Measurements from ENCODE around the gene PTPRC. TPM values are rescaled to one million over a fixed set of nuclear protein-coding genes. Genes with fewer than 3 reads are reported as not detected.

PTPRC gene
- total RNA-seq, 1 experiment from 2014 or later, result not detected

- Histone ChIP-seq H3K4me1 (ENCODE audit: insufficient read depth, low read length, poor library complexity, severe bottlenecking) (peaks cover 22% of the 10 kb centered on the region), H3K4me3 (ENCODE audit: low read depth, low read length, poor library complexity, severe bottlenecking) (no peak overlapping the region), H3K9me3 (ENCODE audit: low read depth, low read length, poor library complexity, severe bottlenecking) (no peaks in the 10 kb centered on the region), H3K36me3 (ENCODE audit: insufficient read depth, low read length, poor library complexity, severe bottlenecking) (no peaks in the 10 kb centered on the region), H3K27me3 (replicated peaks; ENCODE audit: insufficient read depth, low read depth, low read length, poor library complexity) (no peaks in the 10 kb centered on the region), H3K27ac (ENCODE audit: low read depth, low read length, poor library complexity, severe bottlenecking) (peak overlapping the region; percentile 73)
- CTCF ChIA-PET, result no interaction called here
- BruUV-seq (replicated peaks), result no TSS peak
- TF ChIP-seq CTCF (conservative IDR thresholded peaks at IDR 0.05; ENCODE audit: low read depth, low read length) (no peak), EZH2 (IDR thresholded peaks at IDR 0.05; ENCODE audit: borderline replicate concordance, low read depth, low read length, poor library complexity, severe bottlenecking) (no peak)
- POLR2A ChIA-PET (ENCODE audit: low non-redundant PET), result no interaction called here
- DNase-seq (ENCODE audit: low spot score), result no peak
- intact Hi-C loops (cut with micrococcal nuclease; ENCODE audit: unreplicated experiment), result loop anchor here (10.0 kb wide), 1 partner anchor 318 kb away; no protein-coding TSS in a partner anchor
These were observed 44.0 kb downstream of the PTPRC start for GRCh38 chr1:198682850-198683249.

GRCh38 chr1:198683449-198683848 lies 44.6 kb downstream of the PTPRC start:
- TF ChIP-seq CTCF (conservative IDR thresholded peaks at IDR 0.05; ENCODE audit: low read depth, low read length) (no peak), EZH2 (IDR thresholded peaks at IDR 0.05; ENCODE audit: borderline replicate concordance, low read depth, low read length, poor library complexity, severe bottlenecking) (no peak)
- BruUV-seq (replicated peaks), result no TSS peak
- intact Hi-C loops (cut with micrococcal nuclease; ENCODE audit: unreplicated experiment), result loop anchor here (10.0 kb wide), 1 partner anchor 319 kb away; no protein-coding TSS in a partner anchor
- H3K9me3 ChIP-seq (ENCODE audit: low read depth, low read length, poor library complexity, severe bottlenecking), result no peaks in the 10 kb centered on the region
- no peaks in the 10 kb centered on the region for H3K27me3 ChIP-seq (replicated peaks; ENCODE audit: insufficient read depth, low read depth, low read length, poor library complexity)
- H3K4me1 ChIP-seq (ENCODE audit: insufficient read depth, low read length, poor library complexity, severe bottlenecking), result peaks cover 22% of the 10 kb centered on the region
- no peak overlapping the region for H3K4me3 ChIP-seq (ENCODE audit: low read depth, low read length, poor library complexity, severe bottlenecking)
- ChIA-PET CTCF (no interaction called here), POLR2A (ENCODE audit: low non-redundant PET) (no interaction called here)
- H3K36me3 ChIP-seq (ENCODE audit: insufficient read depth, low read length, poor library complexity, severe bottlenecking), result no peaks in the 10 kb centered on the region
- H3K27ac ChIP-seq (ENCODE audit: low read depth, low read length, poor library complexity, severe bottlenecking), result no peak overlapping the region
- no peak for DNase-seq (ENCODE audit: low spot score)

GRCh38 chr1:198686069-198686728 lies 47.4 kb downstream of the PTPRC start:
- POLR2A ChIA-PET (ENCODE audit: low non-redundant PET), result no interaction called here
- Histone ChIP-seq H3K27ac (ENCODE audit: low read depth, low read length, poor library complexity, severe bottlenecking) (no peak overlapping the region), H3K4me1 (ENCODE audit: insufficient read depth, low read length, poor library complexity, severe bottlenecking) (peaks cover 21% of the 10 kb centered on the region), H3K4me3 (ENCODE audit: low read depth, low read length, poor library complexity, severe bottlenecking) (no peak overlapping the region), H3K9me3 (ENCODE audit: low read depth, low read length, poor library complexity, severe bottlenecking) (no peaks in the 10 kb centered on the region), H3K36me3 (ENCODE audit: insufficient read depth, low read length, poor library complexity, severe bottlenecking) (no peaks in the 10 kb centered on the region), H3K27me3 (replicated peaks; ENCODE audit: insufficient read depth, low read depth, low read length, poor library complexity) (no peaks in the 10 kb centered on the region)
- CTCF ChIA-PET, result interaction anchor here (0.6 to 1.2 kb wide), 6 partner anchors 167 to 1450 kb away, joined by 3 to 6 read pairs (median 3); no protein-coding TSS in a partner anchor
- intact Hi-C loops (cut with micrococcal nuclease; ENCODE audit: unreplicated experiment), result loop anchor here (2.0 to 10.0 kb wide), 7 partner anchors 219 to 1165 kb away; partner anchors contain the start of genes LHX9 and NEK7
- BruUV-seq (replicated peaks), result no TSS peak
- TF ChIP-seq EZH2 (IDR thresholded peaks at IDR 0.05; ENCODE audit: borderline replicate concordance, low read depth, low read length, poor library complexity, severe bottlenecking) (no peak), CTCF (conservative IDR thresholded peaks at IDR 0.05; ENCODE audit: low read depth, low read length) (peak; percentile 59)
- DNase-seq (ENCODE audit: low spot score), result peak; percentile 68

Data from A673 (cell line).